ENCODE data around the gene CLCN2. TPM values are rescaled to one million over a fixed set of nuclear protein-coding genes. Genes with fewer than 3 reads are reported as not detected.
A peak's percentile ranks its signal among the peaks of the same experiment; 100 is the strongest.

CLCN2 gene
- total RNA-seq, 2 donors from 2014 or later: 7.5 to 12.2 TPM

DNA sequence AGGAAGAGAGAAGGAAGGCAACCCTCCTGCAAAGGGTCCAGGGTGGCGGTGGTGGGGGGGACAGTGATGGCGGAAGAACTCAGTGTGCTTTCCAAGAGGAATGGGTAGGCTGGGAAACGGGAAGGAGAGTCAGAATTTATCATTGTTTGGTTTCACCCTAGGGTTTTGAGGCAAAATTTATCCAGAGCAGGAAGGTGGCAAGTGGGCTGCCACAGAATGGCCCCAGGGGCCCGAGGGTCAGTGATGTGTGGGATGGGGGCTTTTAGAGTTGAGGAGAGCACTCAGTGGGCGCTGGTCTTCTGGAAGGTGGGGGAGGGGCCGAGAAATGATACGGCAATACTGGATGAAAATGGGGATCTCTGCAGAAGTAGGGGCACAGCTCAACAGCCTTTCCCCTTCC, 23.4 kb downstream of the CLCN2 start:
- H3K4me3 ChIP-seq: no peak overlapping the region
- peaks cover 0 to 16% of the 10 kb centered on the region in 2 donors for H3K36me3 ChIP-seq (replicated peaks in 1 of 2; ENCODE audit: insufficient read depth in 1 of 2, low read depth in 2 of 2)
- DNase-seq (no peak), ATAC-seq (no peak)
- H3K27me3 ChIP-seq: no peaks in the 10 kb centered on the region
- no peaks in the 10 kb centered on the region for H3K9me3 ChIP-seq
- intact Hi-C loops (cut with DNase I): no loop called here
- 62 to 65% methylated on average over 7 of the region's 7 CpGs for WGBS, 2 donors
- H3K27ac ChIP-seq: peak overlapping the region in 2 of 4 donors; percentile 39 to 96
- H3K4me1 ChIP-seq: peaks cover 32% of the 10 kb centered on the region
- TF ChIP-seq, protein P1, sequence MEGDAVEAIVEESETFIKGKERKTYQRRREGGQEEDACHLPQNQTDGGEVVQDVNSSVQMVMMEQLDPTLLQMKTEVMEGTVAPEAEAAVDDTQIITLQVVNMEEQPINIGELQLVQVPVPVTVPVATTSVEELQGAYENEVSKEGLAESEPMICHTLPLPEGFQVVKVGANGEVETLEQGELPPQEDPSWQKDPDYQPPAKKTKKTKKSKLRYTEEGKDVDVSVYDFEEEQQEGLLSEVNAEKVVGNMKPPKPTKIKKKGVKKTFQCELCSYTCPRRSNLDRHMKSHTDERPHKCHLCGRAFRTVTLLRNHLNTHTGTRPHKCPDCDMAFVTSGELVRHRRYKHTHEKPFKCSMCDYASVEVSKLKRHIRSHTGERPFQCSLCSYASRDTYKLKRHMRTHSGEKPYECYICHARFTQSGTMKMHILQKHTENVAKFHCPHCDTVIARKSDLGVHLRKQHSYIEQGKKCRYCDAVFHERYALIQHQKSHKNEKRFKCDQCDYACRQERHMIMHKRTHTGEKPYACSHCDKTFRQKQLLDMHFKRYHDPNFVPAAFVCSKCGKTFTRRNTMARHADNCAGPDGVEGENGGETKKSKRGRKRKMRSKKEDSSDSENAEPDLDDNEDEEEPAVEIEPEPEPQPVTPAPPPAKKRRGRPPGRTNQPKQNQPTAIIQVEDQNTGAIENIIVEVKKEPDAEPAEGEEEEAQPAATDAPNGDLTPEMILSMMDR (IDR thresholded peaks at IDR 0.05): no peak
- TF ChIP-seq POLR2A (IDR thresholded peaks at IDR 0.05): no peak

- no peak for ATAC-seq
- DNase-seq: no peak
- Histone ChIP-seq H3K9me3 (no peaks in the 10 kb centered on the region), H3K36me3 (replicated peaks in 1 of 2; ENCODE audit: insufficient read depth in 1 of 2, low read depth in 2 of 2) (peaks cover 3 to 20% of the 10 kb centered on the region in 2 donors), H3K27ac (peak within 1 kb of the TSS; percentile 95 to 98 (median 96)), H3K4me3 (peak within 1 kb of the TSS; percentile 55 to 87), H3K27me3 (no peaks in the 10 kb centered on the region), H3K4me1 (peaks cover 32% of the 10 kb centered on the region)
- TF ChIP-seq, protein P1 (IDR thresholded peaks at IDR 0.05): no peak
- TF ChIP-seq POLR2A (IDR thresholded peaks at IDR 0.05): no peak
- intact Hi-C loops (cut with DNase I): no loop called here
- 58 to 74% methylated on average over 5 to 6 of the region's 6 CpGs for WGBS, 2 donors
Observed at GRCh38 chr3:184337399-184337714, 24.0 kb downstream of the CLCN2 start, which contains the start of gene FAM131A. Gene FAM131A (plus strand): TSS chr3:184337600. CDS start chr3:184337631, 31 bp downstream.

DNA sequence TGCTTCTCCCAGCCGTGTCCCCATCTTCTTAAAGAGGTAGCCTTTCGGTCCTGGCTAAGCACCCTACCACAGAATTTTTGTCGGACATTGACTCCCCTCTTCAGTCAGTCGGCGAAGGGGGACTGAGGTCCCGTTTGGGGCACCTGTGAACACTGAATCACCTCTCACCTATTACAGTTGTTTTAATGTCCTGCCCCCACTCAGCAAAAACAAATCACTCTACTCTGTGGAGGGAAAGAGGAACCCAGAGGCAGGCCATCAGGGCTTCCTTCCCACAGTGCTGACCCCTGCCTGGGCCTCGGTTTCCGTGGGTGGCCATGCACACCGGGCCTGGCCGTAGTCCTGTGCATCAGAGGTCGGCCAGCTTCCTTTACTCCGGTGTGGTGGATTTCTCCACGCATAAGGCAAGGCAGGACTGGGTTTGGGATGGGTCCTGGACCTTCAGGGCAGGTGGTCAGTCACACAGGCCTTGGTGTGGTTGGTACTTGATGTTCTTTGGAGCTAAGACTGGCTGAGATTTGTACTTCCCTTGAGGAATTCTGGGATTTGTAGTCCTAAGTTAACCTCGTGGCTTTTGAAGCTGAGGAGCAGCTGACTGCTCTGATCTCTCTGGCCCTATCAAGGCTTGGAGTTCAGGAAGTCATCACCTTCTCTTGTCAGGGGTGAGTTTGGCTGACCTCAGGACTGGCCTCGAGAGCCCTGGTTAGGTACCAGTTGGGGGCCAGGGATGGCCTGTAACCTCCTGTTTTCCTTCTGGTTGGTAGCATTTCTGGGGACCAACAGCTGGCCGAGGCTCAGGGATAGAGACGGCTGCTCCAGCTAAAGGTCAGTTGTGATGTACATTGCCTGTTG, 24.6 kb downstream of the CLCN2 start:
- WGBS, 2 donors: 13 to 23% methylated on average over 10 to 17 of the region's 17 CpGs
- Histone ChIP-seq H3K9me3 (no peaks in the 10 kb centered on the region), H3K4me1 (peaks cover 28% of the 10 kb centered on the region), H3K4me3 (peak overlapping the region; percentile 55 to 87), H3K27me3 (no peaks in the 10 kb centered on the region), H3K27ac (peak overlapping the region; percentile 95 to 98 (median 96)), H3K36me3 (replicated peaks in 1 of 2; ENCODE audit: insufficient read depth in 1 of 2, low read depth in 2 of 2) (peaks cover 9 to 25% of the 10 kb centered on the region in 2 donors)
- peak in 1 of 3 donors; percentile 11 for TF ChIP-seq POLR2A (IDR thresholded peaks at IDR 0.05)
- TF ChIP-seq, protein P1 (IDR thresholded peaks at IDR 0.05): no peak
- ATAC-seq (peak; percentile 27), DNase-seq (peak in 2 of 4 donors; percentile 37 to 45)
- intact Hi-C loops (cut with DNase I): no loop called here

DNA sequence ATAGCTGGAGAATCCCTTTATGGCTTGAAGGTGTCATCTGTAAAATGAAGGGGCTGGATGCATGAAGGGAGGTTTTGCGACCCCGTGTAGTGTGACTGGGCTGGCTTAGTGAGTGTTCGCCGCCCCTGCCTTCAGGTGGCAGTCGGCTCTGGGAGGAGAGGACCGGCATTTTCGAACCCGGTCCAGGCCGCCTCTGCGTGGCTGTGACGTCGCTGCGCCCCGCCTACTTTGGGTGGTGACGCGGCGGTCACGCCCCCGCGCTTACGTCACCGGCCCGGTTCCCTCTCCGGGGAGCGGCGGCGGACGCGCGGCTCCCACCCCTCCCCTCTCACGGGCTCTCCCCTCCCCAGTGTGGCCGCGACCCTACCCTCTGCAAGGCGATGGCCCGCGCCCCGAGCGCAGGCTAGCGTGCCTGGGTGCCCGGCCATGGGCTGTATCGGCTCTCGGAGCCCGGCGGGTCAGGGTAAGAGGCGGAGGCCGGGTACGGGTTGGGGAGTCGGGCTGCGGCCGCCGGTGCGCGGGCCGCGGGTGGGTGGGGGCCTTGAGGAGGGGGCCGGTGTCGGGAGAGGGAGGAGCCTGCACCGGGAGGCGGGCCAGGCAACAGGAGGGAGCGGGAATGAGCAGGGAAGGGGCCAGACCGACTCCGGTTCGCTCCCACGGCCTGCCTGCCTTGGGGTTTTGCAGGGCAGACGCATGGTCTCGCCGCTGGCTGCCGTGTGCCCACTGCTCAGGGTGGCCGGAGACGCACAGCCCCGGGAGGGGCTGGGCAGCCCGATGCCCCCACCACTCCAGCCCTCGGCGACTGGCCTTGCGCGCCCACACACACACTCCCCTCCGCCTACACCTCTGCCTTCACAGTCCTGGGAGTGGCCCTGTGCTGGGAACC, 25.5 kb downstream of the CLCN2 start:
- Histone ChIP-seq H3K27me3 (no peaks in the 10 kb centered on the region), H3K4me3 (peak overlapping the region; percentile 55 to 87), H3K9me3 (no peaks in the 10 kb centered on the region), H3K4me1 (peaks cover 22% of the 10 kb centered on the region), H3K27ac (peak overlapping the region; percentile 95 to 98 (median 96)), H3K36me3 (replicated peaks in 1 of 2; ENCODE audit: insufficient read depth in 1 of 2, low read depth in 2 of 2) (peaks cover 15 to 34% of the 10 kb centered on the region in 2 donors)
- TF ChIP-seq POLR2A (IDR thresholded peaks at IDR 0.05): peak in 2 of 3 donors; percentile 61 to 74
- TF ChIP-seq, protein P1 (IDR thresholded peaks at IDR 0.05): no peak
- intact Hi-C loops (cut with DNase I): no loop called here
- ATAC-seq (peak; percentile 77), DNase-seq (peak; percentile 84 to 90 (median 86))
- whole genome bisulfite sequencing, 2 donors: 1% methylated on average over 24 to 45 of the region's 77 CpGs

Data from body of pancreas (tissue), 4 donors.